ENCODE results near the gene DPCD. TPM values are rescaled to one million over a fixed set of nuclear protein-coding genes. Genes with fewer than 3 reads are reported as not detected.

DPCD gene
- total RNA-seq, 4 donors from 2014 or later = 12.2 to 16.0 (median 13.5) TPM

DNA sequence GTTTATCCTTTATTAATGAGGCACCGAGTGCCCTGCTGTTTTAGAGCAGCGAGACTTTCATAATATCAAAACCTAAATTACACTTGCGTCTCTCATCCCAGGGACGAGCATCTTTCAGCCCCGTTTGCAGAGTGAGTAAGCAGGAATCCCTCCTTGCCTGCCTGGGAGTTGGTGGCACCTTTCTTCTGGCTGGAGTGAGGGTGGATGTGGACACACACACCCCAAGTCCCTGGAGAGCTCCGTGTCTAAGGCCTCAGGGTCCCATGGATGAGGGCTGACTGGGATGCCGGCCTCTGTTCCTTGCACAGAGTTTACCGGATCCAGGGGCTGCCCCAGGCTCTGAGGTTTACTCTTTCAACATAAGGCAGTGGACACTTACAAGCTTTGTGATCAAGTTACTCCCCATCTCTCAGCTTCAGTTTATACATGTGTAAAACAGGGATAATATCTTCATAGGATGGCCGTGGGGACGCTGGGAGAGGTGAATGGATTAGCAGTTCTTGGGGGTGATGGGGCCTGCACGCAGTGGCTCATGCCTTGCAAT lies 24.6 kb upstream of the DPCD start:
- TF ChIP-seq, protein P1, sequence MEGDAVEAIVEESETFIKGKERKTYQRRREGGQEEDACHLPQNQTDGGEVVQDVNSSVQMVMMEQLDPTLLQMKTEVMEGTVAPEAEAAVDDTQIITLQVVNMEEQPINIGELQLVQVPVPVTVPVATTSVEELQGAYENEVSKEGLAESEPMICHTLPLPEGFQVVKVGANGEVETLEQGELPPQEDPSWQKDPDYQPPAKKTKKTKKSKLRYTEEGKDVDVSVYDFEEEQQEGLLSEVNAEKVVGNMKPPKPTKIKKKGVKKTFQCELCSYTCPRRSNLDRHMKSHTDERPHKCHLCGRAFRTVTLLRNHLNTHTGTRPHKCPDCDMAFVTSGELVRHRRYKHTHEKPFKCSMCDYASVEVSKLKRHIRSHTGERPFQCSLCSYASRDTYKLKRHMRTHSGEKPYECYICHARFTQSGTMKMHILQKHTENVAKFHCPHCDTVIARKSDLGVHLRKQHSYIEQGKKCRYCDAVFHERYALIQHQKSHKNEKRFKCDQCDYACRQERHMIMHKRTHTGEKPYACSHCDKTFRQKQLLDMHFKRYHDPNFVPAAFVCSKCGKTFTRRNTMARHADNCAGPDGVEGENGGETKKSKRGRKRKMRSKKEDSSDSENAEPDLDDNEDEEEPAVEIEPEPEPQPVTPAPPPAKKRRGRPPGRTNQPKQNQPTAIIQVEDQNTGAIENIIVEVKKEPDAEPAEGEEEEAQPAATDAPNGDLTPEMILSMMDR (IDR thresholded peaks at IDR 0.05; ENCODE audit: low read depth) = no peak

DNA sequence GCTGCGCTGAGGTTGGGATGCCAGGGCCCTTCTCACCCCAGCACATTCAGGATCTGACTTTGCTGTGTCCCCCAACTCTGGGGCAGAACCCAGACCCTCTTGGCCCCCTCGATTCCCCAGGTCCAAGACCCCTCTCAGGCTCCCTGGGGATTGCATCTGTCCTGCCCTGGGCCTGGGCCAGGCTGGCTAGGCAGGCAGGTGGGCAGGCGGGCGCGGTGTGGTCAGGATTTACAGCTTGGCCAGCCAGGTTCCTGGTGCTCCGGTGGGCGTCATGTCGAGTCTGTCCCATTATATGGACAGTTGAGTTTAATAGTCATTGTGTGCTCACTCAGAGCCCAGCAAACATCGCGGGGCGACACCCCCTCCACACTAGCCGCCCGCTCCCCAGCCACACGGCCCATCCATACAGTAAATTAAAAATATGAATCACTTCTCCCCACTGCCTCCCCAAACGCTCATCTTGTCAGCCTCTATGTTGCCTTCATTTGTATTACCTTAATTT lies 23.6 kb upstream of the DPCD start:
- TF ChIP-seq, protein P1 (IDR thresholded peaks at IDR 0.05; ENCODE audit: low read depth) = no peak

DNA sequence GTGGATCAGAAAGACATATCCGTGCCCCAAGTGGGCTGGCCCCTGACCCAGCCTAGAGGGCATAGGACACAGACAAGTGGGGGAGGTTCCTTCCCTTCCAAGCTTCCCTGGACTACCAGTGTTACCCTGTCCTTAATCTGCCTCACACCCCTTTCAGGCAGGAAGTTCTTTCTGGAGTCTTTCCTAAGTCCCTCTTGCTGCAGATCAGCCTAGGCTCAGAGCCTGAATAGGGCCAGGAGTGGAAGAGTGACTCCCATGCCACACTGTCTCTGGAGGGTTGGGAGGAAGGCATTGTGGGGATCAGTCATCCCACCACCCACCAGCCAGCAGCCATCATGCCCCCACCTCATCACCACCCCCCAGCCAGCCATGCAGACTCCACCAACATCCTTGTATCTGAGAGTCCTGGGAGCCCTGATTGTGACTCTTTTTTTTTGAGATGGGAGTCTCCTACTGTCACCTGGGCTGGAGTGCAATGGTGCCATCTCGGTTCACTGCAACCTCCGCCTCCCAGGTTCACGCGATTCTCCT lies 22.7 kb upstream of the DPCD start:
- TF ChIP-seq, protein P1 (IDR thresholded peaks at IDR 0.05; ENCODE audit: low read depth) = no peak

DNA sequence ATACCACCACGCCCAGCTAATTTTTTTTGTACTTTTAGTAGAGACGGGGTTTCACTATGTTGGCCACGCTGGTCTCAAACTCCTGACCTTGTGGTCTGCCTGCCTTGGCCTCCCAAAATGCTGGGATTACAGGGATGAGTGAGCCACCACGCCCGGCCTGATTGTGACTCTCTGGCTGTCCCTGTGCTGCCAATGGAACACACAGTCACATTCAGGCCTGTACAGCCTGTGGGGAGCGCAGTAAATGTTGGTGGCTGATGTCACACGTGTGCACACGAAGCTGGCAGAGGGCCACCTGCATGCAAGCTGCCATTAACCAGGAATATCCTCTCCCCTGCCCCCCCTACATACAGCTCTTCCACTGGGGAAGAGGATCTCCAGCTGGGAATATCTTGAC lies 22.2 kb upstream of the DPCD start:
- TF ChIP-seq, protein P1 (IDR thresholded peaks at IDR 0.05; ENCODE audit: low read depth) = no peak

DNA sequence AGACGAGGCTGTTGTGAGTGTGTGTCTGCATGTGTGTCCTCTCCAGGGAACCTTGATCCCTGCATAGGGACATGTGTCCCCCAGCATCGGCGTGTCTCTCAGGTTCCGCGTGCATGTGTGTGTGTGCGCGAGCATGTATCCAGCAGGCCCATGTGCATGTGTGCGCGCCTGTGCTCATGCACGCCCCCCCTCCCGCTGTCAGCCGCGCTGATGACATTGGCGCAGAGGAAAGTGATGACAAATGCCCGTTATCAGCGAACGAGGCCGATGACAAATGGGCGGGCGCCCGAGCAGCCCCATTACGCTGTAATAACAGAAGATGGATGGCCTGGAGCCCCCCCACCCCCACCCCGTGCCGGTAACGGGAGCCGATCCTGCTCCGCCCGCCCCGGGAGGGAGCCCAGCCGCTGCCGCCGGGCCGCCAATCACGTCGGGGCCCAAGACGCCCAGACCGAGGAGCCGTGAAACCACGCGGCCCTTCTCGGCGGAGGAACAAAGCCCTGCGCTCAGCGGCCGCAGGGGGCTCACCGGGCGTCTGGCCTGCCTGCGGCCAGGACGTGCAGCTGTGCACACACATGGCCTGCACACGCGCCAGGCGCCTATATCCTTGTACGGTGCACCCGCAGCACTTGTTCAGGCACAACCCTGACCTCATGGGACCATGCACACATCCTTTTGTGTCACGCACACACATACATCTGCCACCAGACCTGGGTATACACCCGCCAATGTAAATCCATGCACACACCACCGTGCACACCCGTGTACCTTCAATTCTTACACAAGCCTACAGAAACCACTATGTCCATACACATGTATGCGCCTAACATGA lies 21.6 kb upstream of the DPCD start:
- TF ChIP-seq, protein P1 (IDR thresholded peaks at IDR 0.05; ENCODE audit: low read depth) = no peak

DNA sequence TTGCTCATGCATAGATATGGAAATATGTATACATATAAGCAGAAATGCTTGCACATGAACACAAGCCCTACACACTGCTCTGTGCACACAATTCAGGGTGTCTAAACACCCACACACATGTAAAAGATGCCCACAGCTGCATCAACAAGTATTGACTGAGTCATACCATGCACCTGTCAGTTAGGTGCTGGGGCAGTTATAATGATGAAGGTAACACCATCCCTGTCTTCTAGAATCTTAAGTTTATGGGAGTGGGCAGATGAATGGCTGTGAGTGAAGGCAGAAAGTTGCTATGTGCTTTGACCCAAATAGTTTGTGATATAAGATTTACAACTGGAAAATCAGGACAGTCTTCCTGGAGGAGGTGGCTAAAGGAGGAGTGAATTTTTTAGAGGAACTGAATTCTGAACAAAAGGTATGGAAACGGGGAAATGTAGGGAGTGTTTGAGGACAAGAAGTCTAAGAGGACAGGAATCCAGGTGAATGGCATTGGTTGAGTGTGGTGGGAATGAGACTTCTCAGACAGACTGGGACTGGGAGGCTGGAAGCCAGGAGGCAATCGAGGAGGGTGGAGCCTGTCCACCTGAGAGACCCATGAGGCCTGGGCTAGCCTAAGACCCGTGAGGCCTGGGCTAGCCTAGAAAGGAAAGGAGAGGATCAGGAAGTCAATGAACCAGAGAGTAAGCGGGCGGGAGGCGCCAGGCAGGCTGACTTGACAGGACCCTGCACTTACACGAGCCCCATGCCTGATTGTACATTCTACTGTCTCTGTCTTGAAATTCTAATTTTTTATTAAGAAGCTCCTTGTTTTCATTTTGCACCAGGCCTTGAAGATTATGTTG lies 20.7 kb upstream of the DPCD start:
- TF ChIP-seq, protein P1 (IDR thresholded peaks at IDR 0.05; ENCODE audit: low read depth) = no peak
